BE2C (cell line): ENCODE data around the gene TRAM2.

Source experiments
- DNase-seq: peaks from one replicate; pipeline ENCODE4 v3.0.0-alpha.2; 2020
- H3K27me3 ChIP-seq: fragments of 250-450 bp; sonication (Bioruptor Pico); 2 replicates; pipeline ENCODE4 v1.5.1; 2020; ENCODE audit warnings: mild to moderate bottlenecking
- H3K36me3 ChIP-seq: fragments of 250-450 bp; sonication (Bioruptor Pico); 2 replicates; pipeline ENCODE4 v1.5.1; 2020; ENCODE audit warnings: mild to moderate bottlenecking
- H3K4me1 ChIP-seq: fragments of 250-450 bp; sonication (Bioruptor Pico); 2 replicates; pipeline ENCODE4 v1.5.1; 2020
- H3K4me3 ChIP-seq: 2 replicates; pipeline ENCODE4 v1.5.1; 2011; ENCODE audit warnings: low read depth, low read length
- H3K9me3 ChIP-seq: fragments of 250-450 bp; sonication (Bioruptor Pico); 2 replicates; pipeline ENCODE4 v1.5.1; 2020
- CTCF ChIP-seq: IDR thresholded peaks from 2 replicates; pipeline ENCODE4 v1.5.1; 2012; ENCODE audit warnings: mild to moderate bottlenecking, low read depth, low read length

Gene TRAM2

GRCh38 chr6:52535711-52536423, 41.0 kb downstream of the TRAM2 start:
- Histone ChIP-seq H3K4me1 (no peaks in the 10 kb centered on the region), H3K36me3 (no peaks in the 10 kb centered on the region; the same call in none of the 2 replicates), H3K4me3 (no peak overlapping the region)

GRCh38 chr6:52534966-52535390, 41.9 kb downstream of the TRAM2 start:
- no peaks in the 10 kb centered on the region for H3K27me3 ChIP-seq
- no peaks in the 10 kb centered on the region for H3K9me3 ChIP-seq
- DNase-seq, result no peak
- H3K4me1 ChIP-seq, result no peaks in the 10 kb centered on the region
- no peak overlapping the region for H3K4me3 ChIP-seq
- H3K36me3 ChIP-seq, result no peaks in the 10 kb centered on the region; the same call in none of the 2 replicates
- TF ChIP-seq CTCF, result no peak

More at GRCh38 chr6:52535711-52536423, 41.0 kb downstream of the TRAM2 start:
- no peaks in the 10 kb centered on the region for H3K9me3 ChIP-seq
- DNase-seq, result no peak
- no peaks in the 10 kb centered on the region for H3K27me3 ChIP-seq
- no peak for TF ChIP-seq CTCF

GRCh38 chr6:52534363-52534762, 42.5 kb downstream of the TRAM2 start:
- no peaks in the 10 kb centered on the region for H3K9me3 ChIP-seq
- no peaks in the 10 kb centered on the region; the same call in none of the 2 replicates for H3K36me3 ChIP-seq
- H3K27me3 ChIP-seq, result no peaks in the 10 kb centered on the region
- no peaks in the 10 kb centered on the region for H3K4me1 ChIP-seq
- no peak for TF ChIP-seq CTCF
- no peak overlapping the region for H3K4me3 ChIP-seq
- DNase-seq, result no peak

- no peak for DNase-seq
- Histone ChIP-seq H3K4me1 (no peaks in the 10 kb centered on the region), H3K9me3 (no peaks in the 10 kb centered on the region), H3K4me3 (no peak overlapping the region), H3K36me3 (no peaks in the 10 kb centered on the region; the same call in none of the 2 replicates), H3K27me3 (no peaks in the 10 kb centered on the region)
- no peak for TF ChIP-seq CTCF
Measured at GRCh38 chr6:52533491-52533890, 43.4 kb downstream of the TRAM2 start.

- Histone ChIP-seq H3K4me3 (no peak overlapping the region), H3K27me3 (no peaks in the 10 kb centered on the region), H3K36me3 (no peaks in the 10 kb centered on the region; the same call in none of the 2 replicates), H3K4me1 (no peaks in the 10 kb centered on the region), H3K9me3 (no peaks in the 10 kb centered on the region)
- no peak for DNase-seq
- TF ChIP-seq CTCF, result no peak
Measured at GRCh38 chr6:52532457-52532856, 44.4 kb downstream of the TRAM2 start.

GRCh38 chr6:52531834-52532233, 45.0 kb downstream of the TRAM2 start:
- no peak for DNase-seq
- TF ChIP-seq CTCF, result no peak
- no peaks in the 10 kb centered on the region; the same call in none of the 2 replicates for H3K36me3 ChIP-seq
- H3K4me1 ChIP-seq, result no peaks in the 10 kb centered on the region
- no peak overlapping the region for H3K4me3 ChIP-seq
- H3K9me3 ChIP-seq, result no peaks in the 10 kb centered on the region
- H3K27me3 ChIP-seq, result no peaks in the 10 kb centered on the region
